Colonic mucosa (tissue), 4 donors: ENCODE measurements around the gene TFDP1. TPM values are rescaled to one million over a fixed set of nuclear protein-coding genes. Genes with fewer than 3 reads are reported as not detected.

Source experiments
- DNase-seq: peaks from one replicate; pipeline ENCODE4 v3.0.0-alpha.2; 2020
- H3K27ac ChIP-seq: fragments of 200-600 bp; one replicate; pipeline ENCODE4 v1.8.0; 2021
- H3K27me3 ChIP-seq: fragments of 200-600 bp; one replicate; pipeline ENCODE4 v1.8.0; 2021
- H3K36me3 ChIP-seq: fragments of 200-600 bp; one replicate; pipeline ENCODE4 v1.8.0; 2021
- H3K4me1 ChIP-seq: fragments of 200-600 bp; one replicate; pipeline ENCODE4 v1.8.0; 2021; ENCODE audit warnings: mild to moderate bottlenecking
- H3K4me3 ChIP-seq: fragments of 200-600 bp; one replicate; pipeline ENCODE4 v1.8.0; 2021
- H3K9ac ChIP-seq, 2 donors: one replicate each; pipeline ENCODE4 v1.7.0; 2013; ENCODE audit warnings: control low read depth in 2 of 2, low read depth in 2 of 2, low read length in 2 of 2
- H3K9me3 ChIP-seq: fragments of 200-600 bp; one replicate; pipeline ENCODE4 v1.8.0; 2021
- CTCF ChIP-seq: fragments of 200-600 bp; IDR thresholded peaks from one replicate; pipeline ENCODE4 v1.8.0; 2022; ENCODE audit warnings: antibody characterized with exemption, mild to moderate bottlenecking
- intact Hi-C: fragments of 100-400 bp; cut with DNase I; formaldehyde crosslinking; loops from one replicate; pipeline ENCODE4 v1.14.1; 2022
- total RNA-seq, 2 donors: library from RNA; stranded (reverse); fragmentation: NEBNext Ultra II Directional in 1 of 2; extraction: Animal tissue kit (Norgen Biotek cat#: 25700) in 1 of 2; gene quantifications; one replicate each; pipeline ENCODE4 v1.2.1, GENCODE V29; 2021
- donor health status: healthy.
- donor health status: DM: no; HTN: no; CAD: no.
- donor health status: DM: no; HTN: no; CAD: no.

TFDP1 gene
- total RNA-seq, 2 donors from 2014 or later = 60.3 to 112 TPM

- no peaks in the 10 kb centered on the region for H3K36me3 ChIP-seq
- no peak overlapping the region for H3K9ac ChIP-seq
- no peaks in the 10 kb centered on the region for H3K27me3 ChIP-seq
- DNase-seq = peak; percentile 15
- no peak overlapping the region for H3K27ac ChIP-seq
- no peaks in the 10 kb centered on the region for H3K9me3 ChIP-seq
- no peaks in the 10 kb centered on the region for H3K4me1 ChIP-seq
- no peak for TF ChIP-seq CTCF
- intact Hi-C loops = no loop called here
- no peak overlapping the region for H3K4me3 ChIP-seq
These were observed 18.9 kb upstream of the TFDP1 start for GRCh38 chr13:113565526-113566226.

DNA sequence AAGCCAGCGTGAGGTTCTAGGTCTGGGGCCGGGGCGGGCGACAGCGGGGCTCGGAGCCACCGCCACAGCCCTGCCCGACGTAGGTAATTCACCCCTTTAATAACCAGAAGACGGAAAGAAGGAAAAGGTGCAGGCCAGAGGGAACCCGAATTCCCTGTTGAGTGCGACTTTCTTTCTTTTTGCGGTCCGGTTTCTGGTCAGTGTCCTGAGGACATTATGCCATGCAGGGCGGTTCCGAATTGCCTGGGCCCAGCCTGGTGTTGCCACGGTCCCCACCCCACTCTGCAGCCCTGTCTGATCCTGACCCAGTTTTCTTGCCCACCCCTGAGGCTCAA, 18.4 kb upstream of the TFDP1 start:
- Histone ChIP-seq H3K9me3 (no peaks in the 10 kb centered on the region), H3K27ac (no peak overlapping the region), H3K9ac (no peak overlapping the region), H3K4me1 (no peaks in the 10 kb centered on the region), H3K27me3 (no peaks in the 10 kb centered on the region), H3K36me3 (no peaks in the 10 kb centered on the region), H3K4me3 (no peak overlapping the region)
- intact Hi-C loops = no loop called here
- no peak for TF ChIP-seq CTCF
- peak; percentile 5 for DNase-seq

DNA sequence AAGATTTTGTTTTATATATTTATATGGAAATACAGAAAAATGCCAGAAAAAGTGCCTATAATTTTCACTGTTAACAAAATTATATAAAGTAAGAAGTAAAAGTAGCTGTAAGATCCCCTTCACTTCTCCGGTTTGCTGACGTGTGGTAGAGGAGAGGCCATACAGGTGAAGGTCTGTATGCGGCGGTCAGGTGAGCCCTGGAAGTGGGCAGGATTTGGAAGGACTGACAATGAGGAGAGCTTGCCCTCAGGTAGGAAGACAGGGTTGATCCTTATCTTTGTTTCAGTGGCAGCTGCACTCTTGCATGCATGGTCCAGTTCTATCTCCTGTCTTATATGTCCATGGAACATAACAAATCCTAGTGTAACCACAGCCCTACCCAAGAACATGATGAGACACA, 16.9 kb upstream of the TFDP1 start:
- H3K4me3 ChIP-seq = no peak overlapping the region
- no peak overlapping the region for H3K9ac ChIP-seq
- no peak overlapping the region for H3K27ac ChIP-seq
- no peaks in the 10 kb centered on the region for H3K36me3 ChIP-seq
- H3K9me3 ChIP-seq = no peaks in the 10 kb centered on the region
- no peaks in the 10 kb centered on the region for H3K4me1 ChIP-seq
- DNase-seq = peak; percentile 6
- intact Hi-C loops = no loop called here
- TF ChIP-seq CTCF = no peak
- H3K27me3 ChIP-seq = no peaks in the 10 kb centered on the region

DNA sequence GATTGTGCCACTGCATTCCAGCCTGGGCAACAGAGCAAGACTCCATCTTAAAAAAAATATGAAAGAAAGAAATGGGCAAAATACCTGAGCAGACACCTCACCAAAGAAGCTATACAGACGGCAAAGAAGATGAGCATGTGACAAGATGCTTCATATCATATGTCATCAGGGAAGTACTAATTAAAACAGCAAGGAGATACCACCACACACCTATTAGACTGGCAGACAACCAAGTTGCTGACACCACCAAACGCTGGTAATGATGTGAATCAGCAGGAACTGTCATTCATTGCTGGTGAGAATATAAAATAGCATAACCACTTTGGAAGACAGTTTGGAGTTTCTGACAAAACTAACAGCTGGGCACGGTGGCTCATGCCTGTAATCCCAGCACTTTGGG, 11.5 kb upstream of the TFDP1 start:
- no peak for TF ChIP-seq CTCF
- Histone ChIP-seq H3K27ac (no peak overlapping the region), H3K4me3 (no peak overlapping the region), H3K36me3 (no peaks in the 10 kb centered on the region), H3K9me3 (no peaks in the 10 kb centered on the region), H3K4me1 (no peaks in the 10 kb centered on the region), H3K27me3 (no peaks in the 10 kb centered on the region), H3K9ac (no peak overlapping the region)
- DNase-seq = peak; percentile 3
- intact Hi-C loops = no loop called here

- no peak overlapping the region for H3K27ac ChIP-seq
- no peak overlapping the region for H3K4me3 ChIP-seq
- no peaks in the 10 kb centered on the region for H3K4me1 ChIP-seq
- no peak overlapping the region for H3K9ac ChIP-seq
- no peaks in the 10 kb centered on the region for H3K27me3 ChIP-seq
- H3K36me3 ChIP-seq = no peaks in the 10 kb centered on the region
- H3K9me3 ChIP-seq = no peaks in the 10 kb centered on the region
- intact Hi-C loops = no loop called here
- DNase-seq = no peak
- TF ChIP-seq CTCF = no peak
These were observed 8.0 kb upstream of the TFDP1 start for GRCh38 chr13:113576597-113576996.
